Pons (tissue), 1 donor: ENCODE measurements around the gene PNMA1.

ENCODE experiments used
- DNase-seq: peaks from one replicate; pipeline ENCODE4 v3.0.0-alpha.2; 2016; ENCODE audit warnings: low spot score

The PNMA1 gene

DNA sequence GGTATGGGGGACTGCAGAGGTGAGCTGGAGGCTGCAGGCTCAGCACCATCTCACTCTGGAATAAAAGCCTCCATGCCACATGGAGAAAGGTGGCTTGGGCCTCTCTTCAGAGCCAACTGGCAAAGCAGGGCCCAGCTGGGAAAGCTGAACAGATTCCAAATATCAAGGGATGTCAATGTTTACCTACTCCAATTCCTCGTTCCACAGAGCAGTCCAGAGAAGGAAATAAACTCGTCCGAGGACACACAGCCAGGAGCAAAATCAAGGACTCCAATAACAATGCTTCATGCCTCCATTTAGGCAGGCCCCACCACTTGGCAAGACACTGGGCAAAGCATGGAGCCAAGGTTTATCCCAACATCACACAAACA lies 36.3 kb upstream of the PNMA1 start:
- DNase-seq, result no peak

DNA sequence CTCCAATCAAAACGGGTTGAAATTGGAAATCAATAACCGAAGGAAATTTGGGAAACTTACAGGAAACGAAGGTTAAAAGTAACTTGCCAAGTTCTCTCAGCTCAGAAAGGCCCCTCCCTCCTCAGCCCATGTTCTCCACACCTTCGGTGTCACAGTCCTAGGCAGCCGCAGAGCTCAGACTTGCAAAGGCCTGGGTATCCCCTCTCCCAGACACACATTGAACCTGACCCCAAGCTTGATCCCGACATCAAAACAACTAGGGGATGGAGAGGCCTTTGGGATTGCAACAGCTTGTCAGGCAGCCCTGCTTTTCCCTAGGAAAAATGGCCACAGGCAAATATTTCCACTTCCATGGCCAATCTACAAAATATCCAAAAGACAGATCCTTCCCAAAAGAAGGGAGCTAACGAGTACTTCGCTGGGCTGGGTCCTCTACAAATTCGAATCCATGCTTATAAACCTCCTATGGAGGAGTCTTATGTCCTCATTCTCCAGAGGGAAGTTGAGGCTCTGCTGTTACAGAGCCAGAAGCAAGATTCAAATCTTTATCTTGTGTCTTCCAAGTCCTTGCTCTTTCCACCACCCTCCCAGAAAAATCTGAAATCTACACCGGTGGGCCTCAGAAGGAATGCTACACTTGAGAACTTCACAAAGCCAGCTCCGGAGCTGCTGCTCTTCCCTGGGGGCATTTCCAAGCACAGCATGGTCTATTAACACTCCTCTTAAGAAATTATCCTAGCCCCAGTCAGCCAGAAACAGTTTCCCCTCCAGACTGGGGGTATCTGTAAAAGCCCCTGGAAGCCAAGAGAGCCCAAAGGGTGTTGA lies 35.7 kb upstream of the PNMA1 start:
- no peak for DNase-seq

DNA sequence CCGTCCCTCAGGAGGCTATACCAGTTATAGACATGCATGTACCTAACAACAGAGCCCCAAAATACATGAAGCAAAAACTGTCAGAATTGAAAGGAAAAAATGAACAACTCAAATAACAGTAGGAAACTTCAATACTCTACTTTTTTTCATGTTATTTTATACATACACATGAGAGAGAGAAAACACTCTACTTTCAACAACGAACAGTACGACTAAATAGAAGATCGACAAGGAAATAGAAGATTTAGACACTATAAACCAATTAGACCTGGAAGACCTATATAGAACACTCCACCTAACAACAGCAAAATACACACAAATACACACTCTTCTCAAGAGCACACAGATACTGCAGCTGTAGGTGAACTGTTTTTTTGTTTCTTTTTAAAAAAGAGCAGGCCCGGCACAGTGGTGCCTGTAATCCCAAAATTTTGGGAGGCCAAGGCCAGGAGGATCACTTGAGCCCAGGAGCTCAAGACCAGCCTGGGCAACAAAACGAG lies 34.7 kb upstream of the PNMA1 start:
- no peak for DNase-seq

DNA sequence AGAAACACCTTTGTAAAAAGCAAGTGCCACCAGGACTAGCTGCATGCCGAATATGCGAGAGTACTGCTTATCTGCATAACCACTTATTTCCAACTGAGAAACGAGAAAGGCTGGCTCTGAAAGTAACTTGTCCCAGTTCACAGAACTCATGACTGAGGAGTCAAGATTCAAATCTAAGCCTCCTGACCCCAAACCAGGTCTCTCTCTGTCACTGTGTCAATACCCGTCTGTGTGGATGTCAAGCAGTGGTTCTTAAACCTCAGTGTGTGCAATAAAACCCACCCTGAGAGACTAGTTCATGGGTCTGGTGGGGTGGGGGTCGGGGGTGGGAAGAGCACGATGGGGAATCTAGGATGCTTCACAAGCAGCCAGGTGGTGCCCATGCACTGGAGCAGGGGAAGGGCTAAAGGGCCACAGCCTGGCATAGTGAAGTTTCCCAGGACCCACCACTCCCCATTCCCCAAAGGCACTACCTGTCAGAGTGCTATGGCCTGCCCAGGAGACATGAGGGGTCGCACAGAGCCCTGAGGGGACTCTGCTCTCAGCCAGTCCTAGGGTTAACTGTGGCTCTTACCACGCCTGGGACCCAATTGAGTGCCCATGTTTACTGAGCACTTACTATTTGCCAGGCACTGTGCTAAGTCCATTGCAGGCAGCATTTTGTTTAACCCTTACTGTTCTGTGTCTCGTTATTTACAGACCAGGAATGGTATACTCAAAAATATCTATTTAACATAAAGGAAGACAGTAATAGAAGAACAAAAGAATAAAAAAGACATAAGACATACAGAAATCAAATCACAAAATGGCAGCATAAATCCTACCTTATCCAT lies 33.4 kb upstream of the PNMA1 start:
- DNase-seq, result no peak

DNA sequence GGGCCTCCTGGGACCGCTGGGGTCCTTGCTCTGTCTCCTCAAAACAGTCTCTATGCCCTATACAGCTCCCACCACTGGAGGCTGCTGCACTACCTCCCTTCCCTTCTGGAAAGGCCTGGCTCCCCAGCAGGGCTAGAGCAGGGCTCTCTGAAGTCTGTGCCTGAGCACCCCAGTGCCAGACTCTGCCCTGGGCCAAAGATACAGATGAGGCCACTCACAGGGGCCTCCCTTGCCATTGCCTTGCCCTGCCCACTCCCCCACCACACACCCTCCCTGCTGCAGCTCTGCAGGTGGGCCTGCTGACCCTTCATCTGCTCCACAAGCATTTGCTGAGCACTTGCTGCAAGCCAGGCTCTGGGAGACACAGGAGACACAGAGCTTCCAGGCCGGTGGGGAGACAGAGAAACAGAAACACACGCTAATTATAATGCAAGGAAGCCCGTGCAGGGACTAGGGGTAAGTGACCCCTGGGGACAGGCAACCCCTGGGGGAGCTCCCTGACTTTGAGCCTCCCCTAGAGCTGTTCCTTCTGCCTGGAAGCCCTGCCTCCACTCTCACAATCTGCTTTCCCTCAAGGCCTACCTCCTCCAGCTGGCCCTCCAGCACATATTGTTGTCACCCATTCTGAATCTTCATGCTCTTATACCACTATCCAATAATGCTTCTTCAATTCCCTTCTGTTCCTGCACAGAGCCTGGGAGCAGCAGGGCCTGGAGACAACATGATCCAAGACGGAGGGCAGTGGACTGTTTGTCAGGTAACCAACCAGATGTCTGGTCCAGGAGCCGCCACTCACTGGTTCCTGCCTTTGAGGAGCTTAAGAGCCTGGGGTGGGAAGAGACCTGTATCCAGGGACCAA lies 32.6 kb upstream of the PNMA1 start:
- DNase-seq, result no peak

DNA sequence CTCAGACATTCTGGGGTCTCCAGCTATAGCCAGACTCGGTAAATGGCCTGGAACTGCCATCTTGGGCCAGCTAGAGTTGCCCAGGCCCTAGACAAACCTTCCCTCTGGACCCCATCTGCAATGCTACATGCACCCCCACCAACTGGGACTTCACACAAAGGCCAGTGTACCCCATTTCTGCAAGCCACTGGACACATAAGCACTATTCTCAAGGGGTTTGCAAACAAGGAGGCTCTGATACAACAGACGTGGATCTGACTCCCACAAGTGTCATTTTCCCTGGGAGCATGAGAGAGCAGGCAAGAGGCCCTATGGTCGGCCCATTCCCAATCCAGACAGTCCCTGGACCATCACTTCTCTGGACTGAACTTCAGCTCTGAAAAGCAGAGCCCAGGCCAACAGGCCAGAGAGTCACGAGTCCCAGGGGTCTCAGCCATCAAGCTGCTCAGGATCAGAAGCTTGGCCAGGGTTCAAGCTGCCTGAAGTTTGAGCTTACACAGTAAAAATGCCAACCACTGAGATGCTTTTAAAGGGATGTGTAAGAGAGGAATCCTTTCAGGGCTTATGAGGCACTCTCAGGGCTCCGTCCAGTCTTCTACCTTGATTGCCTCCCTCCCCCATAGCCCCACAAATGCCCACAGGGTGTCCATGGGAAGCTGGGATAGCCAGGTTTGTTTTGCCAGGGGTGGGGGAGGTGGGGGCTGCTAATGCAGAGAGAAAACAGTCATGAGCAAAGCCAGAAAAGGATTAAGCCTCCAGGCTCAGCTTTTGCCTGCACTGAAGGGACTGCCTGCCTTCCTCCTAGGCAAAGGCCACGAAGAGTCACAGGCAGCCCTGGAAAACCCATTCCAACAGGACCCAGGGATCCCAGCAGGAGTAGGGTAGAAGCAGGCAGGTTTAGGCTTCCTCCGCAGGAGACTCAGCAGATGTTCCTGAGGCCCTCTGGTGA lies 31.7 kb upstream of the PNMA1 start:
- DNase-seq, result no peak

DNA sequence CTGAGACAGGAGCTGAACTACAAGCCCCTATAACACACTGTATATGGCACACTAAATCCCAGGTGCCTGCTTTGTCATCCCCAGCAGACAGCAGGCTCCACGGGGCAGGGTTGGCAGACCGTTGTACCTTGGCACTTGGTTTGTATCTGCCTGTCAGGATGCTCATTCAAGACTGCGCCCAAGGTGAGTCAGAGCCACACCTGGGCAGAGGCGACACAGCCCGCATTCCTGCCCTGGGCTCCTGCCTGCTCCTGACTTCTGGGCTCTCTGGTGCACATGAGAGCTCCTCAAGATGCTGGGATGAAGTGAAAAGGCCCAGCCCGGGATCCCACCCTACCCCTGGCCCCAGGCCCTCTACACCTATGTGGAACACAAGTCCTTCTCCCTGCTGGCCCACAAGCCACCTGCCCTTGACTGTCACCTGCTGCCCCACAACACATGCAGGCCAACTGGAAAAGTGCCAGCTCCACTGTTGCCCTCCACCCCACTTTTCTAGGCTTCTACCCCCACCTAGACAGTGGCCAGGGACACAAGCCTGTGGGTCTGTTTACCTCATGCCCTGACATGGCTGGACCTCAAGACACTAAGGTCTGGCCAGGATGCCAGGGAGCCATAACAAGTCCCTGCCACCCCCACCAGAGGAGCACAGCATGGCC lies 30.8 kb upstream of the PNMA1 start:
- no peak for DNase-seq

DNA sequence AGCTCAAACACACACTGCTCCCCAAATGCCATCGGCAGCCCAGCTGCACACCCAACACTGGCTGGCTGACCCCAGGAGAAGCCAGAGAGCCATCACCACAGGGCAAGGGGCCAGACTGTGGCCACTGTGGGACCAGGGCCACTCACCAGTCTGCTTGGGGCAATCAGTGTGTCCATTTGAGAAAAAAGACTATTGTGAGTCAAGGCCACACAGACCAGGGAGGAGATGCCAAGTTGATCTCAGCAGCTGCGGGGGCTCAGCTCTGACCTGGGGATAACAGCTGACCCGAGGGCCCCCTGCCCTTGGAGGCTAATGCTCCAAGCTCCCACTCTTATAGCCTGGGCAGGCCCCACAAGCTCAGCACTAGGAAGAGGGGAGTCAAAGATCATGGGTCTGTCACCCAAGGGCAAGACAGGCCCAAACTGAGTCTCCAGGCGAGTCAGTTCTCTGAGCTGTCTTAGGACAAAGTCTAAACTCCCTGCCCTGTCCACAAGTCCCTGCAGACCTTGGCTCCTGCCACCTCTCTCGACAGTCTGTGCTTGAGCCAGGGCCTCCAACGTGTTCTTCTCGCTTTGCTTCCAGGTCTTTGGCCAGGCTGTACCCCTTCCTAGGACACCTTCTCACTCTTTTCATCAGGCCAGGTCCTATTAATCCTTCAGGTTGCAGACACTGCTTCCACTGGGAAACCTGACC lies 30.1 kb upstream of the PNMA1 start:
- DNase-seq, result peak; percentile 70

DNA sequence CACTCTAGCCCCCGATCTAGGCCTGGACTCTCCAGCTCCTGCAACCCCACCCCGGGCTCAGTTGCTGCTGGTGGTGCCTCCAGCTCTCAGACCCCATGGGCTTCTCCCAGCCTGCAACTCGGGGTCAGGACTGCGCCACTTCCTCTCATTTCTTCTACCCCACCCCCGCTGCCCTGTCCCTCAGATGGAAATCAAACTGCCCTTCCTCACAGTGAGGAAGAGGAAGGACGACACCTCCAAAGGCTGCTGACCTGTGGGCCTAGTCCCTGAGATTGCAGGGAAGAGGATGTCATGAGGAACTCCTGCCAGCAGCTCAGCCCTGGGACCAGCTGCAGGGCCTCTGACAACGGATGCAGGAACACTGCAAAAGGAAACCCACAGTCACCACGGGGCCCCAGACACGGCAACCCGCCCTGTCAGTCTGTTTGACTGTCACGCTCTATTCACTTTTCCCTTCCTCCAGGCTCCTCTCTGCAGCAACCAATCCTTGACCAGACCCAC lies 29.3 kb upstream of the PNMA1 start:
- no peak for DNase-seq

DNA sequence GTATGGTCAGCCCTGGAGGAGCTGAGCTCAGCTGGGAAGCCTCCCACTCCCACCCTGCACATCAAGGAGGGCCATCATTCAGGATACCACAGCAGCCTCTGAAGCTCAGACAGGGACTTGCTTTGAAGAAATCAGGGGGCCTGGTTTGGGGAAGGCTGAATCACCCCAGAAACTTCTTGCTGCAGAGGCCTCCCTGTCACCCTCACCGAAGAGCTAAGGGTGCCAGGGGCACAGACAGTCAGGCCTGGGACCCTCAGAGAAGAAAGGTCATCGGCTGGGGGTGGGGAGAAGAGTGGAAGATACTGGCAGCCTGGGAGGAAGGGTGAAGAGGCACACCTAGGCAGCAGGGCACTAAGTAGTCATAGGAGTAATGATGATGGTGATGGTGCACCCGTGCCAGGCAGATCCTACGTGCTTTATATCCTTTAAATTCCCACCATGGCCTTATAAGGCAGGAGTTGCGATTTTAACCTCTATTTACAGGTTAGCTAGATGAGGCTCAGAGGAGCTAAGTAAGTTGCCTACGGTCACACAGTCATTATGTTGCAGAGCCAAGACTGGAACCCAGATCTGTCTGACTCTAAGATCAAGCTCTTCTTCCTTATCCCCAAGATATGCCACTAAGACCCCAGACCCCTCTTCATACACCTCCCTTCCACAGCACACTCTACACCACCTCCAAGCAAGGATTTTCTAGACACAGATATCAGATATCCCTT lies 28.5 kb upstream of the PNMA1 start:
- no peak for DNase-seq

DNA sequence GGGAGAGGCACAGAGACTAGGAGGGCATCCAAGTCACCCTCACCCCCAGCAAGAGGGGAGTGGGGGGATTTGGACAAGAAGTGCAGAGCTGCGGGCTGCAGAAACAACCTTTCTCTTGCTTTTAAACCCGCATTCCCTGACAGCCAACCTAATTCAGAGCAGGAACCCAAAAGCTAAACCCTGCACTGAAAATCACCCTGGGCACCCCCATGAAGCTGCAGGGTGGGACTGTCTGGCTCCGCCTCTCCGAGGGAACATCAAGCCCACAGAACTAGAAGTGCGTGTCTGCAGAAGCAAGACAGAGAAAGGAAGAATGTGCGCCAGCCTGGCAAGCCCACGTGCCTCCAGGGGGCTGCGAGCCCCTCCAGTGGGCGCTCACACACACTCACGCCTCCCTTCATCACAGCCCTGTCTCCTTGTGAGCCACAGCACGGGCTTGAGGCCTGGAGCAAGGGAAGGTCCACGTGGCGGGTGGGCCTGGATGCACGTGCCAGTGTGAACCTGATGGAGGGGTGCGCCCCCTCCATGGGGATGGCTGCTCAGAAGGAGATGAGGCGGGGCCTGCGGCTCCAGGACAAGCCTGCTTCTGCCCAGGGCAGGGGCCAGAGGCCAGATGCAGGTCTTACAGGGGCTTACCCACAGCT lies 27.8 kb upstream of the PNMA1 start:
- no peak for DNase-seq

DNA sequence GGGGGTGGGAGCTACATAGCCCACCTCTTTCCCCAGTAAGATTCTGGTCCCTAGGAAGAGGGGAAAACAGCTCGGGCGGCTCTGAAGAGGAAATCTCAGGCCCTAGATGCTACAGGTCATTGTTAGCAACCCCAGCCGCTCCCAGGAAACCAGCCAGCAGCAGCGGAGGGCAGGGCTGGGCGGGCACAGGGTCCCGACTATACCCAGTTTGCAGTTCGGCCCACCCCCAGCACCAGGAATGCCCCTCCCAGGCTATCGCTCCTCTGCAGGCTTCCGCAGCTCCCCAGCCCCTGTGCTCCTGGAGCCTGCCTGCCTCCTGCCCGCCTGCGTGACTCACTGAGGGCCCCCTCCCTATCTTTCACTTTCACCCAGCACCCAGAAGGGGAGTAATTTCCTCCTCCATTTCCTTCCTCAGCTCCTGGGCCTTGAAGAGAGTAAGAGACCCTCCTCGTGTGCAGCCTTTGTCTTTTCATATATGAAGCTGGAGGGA lies 27.2 kb upstream of the PNMA1 start:
- DNase-seq, result no peak

DNA sequence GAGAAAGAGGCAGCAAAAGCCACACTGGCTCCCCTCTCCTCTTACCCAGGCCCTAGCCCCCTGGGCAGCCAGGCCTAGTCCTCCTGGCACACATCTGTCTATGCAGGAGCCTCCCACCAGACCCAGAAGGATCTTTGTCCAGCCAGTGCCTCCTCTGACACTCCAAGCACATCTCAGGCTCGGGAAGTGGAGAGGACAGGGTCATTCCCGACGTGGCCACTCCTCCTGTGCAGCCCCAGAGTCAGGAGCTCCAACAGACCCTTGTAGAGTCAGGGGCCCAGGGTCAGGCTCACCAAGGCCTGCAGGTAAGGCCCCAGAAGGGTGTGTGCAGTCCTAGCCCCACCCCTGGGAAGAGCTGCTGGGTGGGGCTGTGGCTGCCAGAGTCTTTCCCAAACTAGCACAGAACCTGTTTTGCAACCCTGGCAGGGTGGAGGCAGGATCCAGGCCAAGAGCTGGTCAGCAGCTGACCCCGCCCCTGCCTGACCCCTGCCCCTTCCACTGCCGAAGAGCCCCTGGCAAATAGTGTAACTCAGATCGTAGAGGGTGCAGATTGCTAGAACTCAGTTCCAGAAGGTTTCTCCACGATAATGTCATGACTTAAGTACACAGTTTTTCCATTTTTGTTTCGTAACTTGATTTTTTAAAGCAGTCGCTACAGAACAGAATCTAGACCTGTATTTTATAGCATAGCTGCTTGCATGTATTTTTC lies 26.6 kb upstream of the PNMA1 start:
- DNase-seq, result no peak

DNA sequence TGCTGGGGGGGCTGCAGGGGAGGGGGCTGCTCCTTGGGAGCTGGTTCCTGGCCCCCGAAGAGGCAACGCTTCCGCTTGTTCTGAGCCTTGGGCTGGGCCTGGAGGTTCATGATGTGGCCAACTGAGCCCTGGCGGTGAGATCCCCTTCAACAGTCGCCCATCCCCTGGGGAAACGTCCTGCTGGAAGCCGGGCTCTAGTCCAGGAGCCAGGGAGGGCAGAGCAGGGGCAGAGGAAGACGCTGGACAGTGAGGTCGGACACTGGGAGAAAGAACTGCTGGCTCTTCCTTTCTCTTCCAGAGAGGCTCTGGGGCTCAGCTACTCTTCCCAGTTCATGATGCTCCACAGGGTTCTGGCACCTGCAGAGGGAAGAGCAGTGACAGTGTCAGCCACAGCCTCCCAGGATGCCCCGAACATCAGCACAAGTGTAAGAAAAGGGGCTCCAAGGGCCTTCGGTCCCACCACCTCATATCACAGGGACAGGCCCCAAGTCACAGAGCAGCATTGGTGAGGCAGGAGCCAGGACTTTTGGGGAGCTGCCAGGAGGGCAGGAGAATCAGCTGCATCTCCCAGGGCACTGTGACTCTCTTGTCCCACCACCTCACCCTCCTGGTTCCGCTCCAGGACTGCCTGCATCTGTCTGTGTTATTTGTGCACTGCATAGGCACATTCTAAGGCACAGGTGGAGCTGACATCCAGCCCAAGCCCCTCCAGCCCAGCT lies 25.9 kb upstream of the PNMA1 start:
- no peak for DNase-seq

DNA sequence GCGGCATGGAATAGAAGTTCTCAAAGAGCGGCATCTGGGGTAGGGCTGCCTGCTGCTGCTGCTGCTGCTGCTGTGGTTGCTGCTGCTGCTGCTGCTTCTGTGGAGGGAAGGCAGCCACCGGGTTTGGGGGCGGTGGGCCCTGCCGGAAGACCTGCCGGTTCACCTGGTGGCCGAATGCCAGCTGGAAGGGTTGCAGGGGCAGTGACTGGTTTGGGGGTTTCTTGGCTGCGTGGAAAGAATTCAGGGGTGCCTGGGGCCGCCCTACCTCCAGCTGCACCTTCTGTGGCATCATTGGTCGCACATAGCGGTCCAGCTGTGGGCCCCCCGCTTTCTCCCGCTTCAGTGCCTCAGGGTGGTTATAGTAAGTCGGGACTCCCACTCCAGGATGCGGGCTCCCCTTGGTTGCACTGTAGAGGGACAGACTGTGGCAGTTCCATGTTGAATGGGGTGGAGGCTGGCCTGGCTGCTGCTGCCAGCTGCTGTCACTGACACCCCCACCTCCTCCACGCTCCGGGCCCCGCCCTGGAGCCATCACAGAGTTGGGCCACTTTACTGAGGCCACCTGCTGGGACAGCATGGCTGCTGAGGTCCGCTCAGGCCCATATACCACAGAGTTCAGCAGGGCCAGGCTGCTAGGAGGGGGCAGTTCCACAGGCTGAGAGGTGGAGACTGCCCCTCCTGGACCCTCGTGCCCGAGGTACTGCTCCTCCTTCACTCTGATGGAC lies 25.2 kb upstream of the PNMA1 start:
- DNase-seq, result no peak

DNA sequence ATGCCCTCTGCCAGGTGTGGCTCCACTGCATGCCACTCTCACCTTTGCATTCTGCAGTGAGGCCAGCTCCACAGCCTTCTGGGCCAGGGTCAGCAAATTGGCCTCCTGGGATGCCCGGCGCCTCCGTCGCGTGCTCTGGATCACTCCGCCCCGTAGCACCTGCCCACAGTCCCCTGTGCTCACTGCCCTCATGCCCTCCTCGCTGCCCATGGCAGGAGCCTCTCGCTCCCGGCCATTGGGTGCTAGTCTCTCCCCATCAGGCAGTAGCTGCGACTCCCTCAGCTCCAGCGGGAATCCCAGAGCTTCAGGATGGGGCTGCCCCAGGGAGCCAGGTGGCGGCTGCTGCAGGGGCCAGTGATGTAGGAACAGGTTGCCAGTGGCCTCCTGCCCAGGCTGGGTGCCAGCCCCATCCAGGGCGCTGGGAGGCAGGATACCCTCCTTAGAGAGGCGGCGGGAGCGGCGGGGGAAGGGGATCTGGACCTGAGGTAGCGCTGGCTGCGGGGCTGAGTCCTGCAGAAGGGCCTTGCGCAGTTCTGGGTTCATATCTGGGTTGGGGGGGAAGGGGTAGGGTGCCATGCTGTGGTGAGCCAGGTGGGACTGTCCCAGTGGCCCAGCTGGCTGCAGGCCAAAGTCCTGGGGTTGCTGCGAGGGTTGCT lies 24.5 kb upstream of the PNMA1 start:
- no peak for DNase-seq
